CD8-positive, alpha-beta memory T cell (primary cell): ENCODE data around the gene KIF16B. TPM values are rescaled to one million over a fixed set of nuclear protein-coding genes. Genes with fewer than 3 reads are reported as not detected.

Experiments
- CTCF ChIA-PET: fragments of 350-600 bp; sonication (Branson Sonifier 250); formaldehyde crosslinking; loops from one replicate; lab custom pipeline; 2021; ENCODE audit warnings: antibody characterized with exemption; lab: Charles Lee
- POLR2A ChIA-PET: fragments of 350-600 bp; sonication (Branson Sonifier 250); formaldehyde crosslinking; loops from one replicate; lab custom pipeline; 2021; ENCODE audit warnings: antibody characterized with exemption; lab: Charles Lee
- DNase-seq, 5 donors: peaks; one replicate each; pipeline versions ENCODE4 v3.0.0 to v3.0.0-alpha.2; 2020 to 2022; ENCODE audit warnings: mixed read lengths in 1 of 5
- H3K27ac ChIP-seq: one replicate; pipeline ENCODE4 v1.7.0; 2013; ENCODE audit warnings: low read depth, mild to moderate bottlenecking, low read length, moderate library complexity
- H3K27me3 ChIP-seq: 2 replicates; pipeline ENCODE4 v1.7.0; 2013; ENCODE audit warnings: low read length, mild to moderate bottlenecking; ENCODE audit not compliant: insufficient read depth, poor library complexity, severe bottlenecking
- H3K36me3 ChIP-seq: 2 replicates; pipeline ENCODE4 v1.7.0; 2013; ENCODE audit warnings: mild to moderate bottlenecking, low read length, moderate library complexity; ENCODE audit not compliant: insufficient read depth
- H3K4me1 ChIP-seq: 2 replicates; pipeline ENCODE4 v1.7.0; 2013; ENCODE audit warnings: mild to moderate bottlenecking, low read length, moderate library complexity; ENCODE audit not compliant: insufficient read depth
- H3K4me3 ChIP-seq: 2 replicates; pipeline ENCODE4 v1.7.0; 2013; ENCODE audit warnings: mild to moderate bottlenecking, low read length
- H3K9me3 ChIP-seq: 2 replicates; pipeline ENCODE4 v1.7.0; 2013; ENCODE audit warnings: mild to moderate bottlenecking, low read length
- H3K27ac Mint-ChIP-seq, 8 donors: one replicate each; pipeline ENCODE4 v1.8.0; 2020 to 2021; ENCODE audit warnings: mixed read lengths in 8 of 8, mild to moderate bottlenecking in 6 of 8, inconsistent platforms in 3 of 8, moderate library complexity in 3 of 8
- H3K27me3 Mint-ChIP-seq, 2 donors: one replicate each; pipeline ENCODE4 v1.8.0; 2020 to 2021; ENCODE audit warnings: mixed read lengths in 2 of 2, mild to moderate bottlenecking in 1 of 2, moderate library complexity in 1 of 2
- H3K36me3 Mint-ChIP-seq, 3 donors: one replicate each; pipeline ENCODE4 v1.8.0; 2020 to 2021; ENCODE audit warnings: mixed read lengths in 3 of 3, inconsistent platforms in 1 of 3, mild to moderate bottlenecking in 1 of 3
- H3K4me1 Mint-ChIP-seq, 3 donors: one replicate each; pipeline ENCODE4 v1.8.0; 2020 to 2021; ENCODE audit warnings: mixed read lengths in 3 of 3, inconsistent platforms in 1 of 3, mild to moderate bottlenecking in 1 of 3
- H3K4me3 Mint-ChIP-seq, 7 donors: one replicate each; pipeline ENCODE4 v1.8.0; 2020 to 2021; ENCODE audit warnings: mixed read lengths in 7 of 7, mild to moderate bottlenecking in 6 of 7, moderate library complexity in 4 of 7, inconsistent platforms in 2 of 7
- H3K9me3 Mint-ChIP-seq, 5 donors: one replicate each; pipeline ENCODE4 v1.8.0; 2020 to 2022; ENCODE audit warnings: mixed read lengths in 5 of 5, mild to moderate bottlenecking in 3 of 5, moderate library complexity in 2 of 5, inconsistent platforms in 1 of 5
- polyA plus RNA-seq: library from polyadenylated mRNA; unstranded; fragments of 300-500 nt; fragmentation: Illumina TruSeq; gene quantifications from one replicate; pipeline ENCODE4 v1.2.3, GENCODE V29; 2021
- total RNA-seq, 2 experiments: library from RNA; stranded (reverse); gene quantifications; one replicate each; pipeline ENCODE4 v1.2.3, GENCODE V29; 2021

The KIF16B gene
- total and polyA plus RNA-seq, 3 experiments from 2014 or later: 3.2 to 6.0 (median 3.4) TPM

DNA sequence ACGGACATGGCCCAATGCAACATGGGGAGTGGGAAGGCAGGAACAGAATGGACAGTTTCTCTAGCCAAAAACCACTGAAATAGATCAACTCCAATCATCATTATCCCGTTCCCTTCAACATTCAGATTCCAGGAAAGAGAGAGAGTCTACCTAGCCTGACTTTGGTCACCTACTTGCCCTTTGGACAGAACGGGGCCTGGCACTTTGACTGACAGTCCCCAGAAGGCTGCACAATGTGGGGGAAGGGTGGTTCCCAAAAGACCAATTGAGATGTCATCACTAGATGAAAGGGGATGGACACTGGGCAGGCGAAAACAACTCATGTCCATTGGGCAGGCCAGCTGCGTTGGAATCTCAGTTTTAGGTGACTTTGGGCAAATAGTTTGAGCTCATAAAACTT lies 15.0 kb upstream of the KIF16B start:
- no peaks in the 10 kb centered on the region for H3K36me3 ChIP-seq
- Mint-ChIP-seq H3K9me3 (peaks cover 0 to 6% (median 0%) of the 10 kb centered on the region in 5 donors), H3K4me3 (no peak overlapping the region), H3K4me1 (no peaks in the 10 kb centered on the region), H3K27ac (no peak overlapping the region), H3K36me3 (no peaks in the 10 kb centered on the region), H3K27me3 (peaks cover 19 to 35% of the 10 kb centered on the region in 2 donors)
- H3K9me3 ChIP-seq: no peaks in the 10 kb centered on the region
- DNase-seq: no peak
- no peak overlapping the region for H3K27ac ChIP-seq
- H3K4me3 ChIP-seq: no peak overlapping the region
- no peaks in the 10 kb centered on the region for H3K4me1 ChIP-seq
- ChIA-PET CTCF (no interaction called here), POLR2A (no interaction called here)
- H3K27me3 ChIP-seq: no peaks in the 10 kb centered on the region

- no peak overlapping the region for H3K27ac ChIP-seq
- H3K9me3 Mint-ChIP-seq: peaks cover 0 to 6% (median 0%) of the 10 kb centered on the region in 5 donors
- no peak overlapping the region for H3K4me3 ChIP-seq
- H3K36me3 Mint-ChIP-seq: no peaks in the 10 kb centered on the region
- ChIA-PET CTCF (no interaction called here), POLR2A (no interaction called here)
- no peak overlapping the region for H3K4me3 Mint-ChIP-seq
- H3K36me3 ChIP-seq: no peaks in the 10 kb centered on the region
- no peaks in the 10 kb centered on the region for H3K9me3 ChIP-seq
- no peaks in the 10 kb centered on the region for H3K27me3 ChIP-seq
- no peak for DNase-seq
- H3K4me1 ChIP-seq: no peaks in the 10 kb centered on the region
- H3K27me3 Mint-ChIP-seq: peaks cover 19 to 36% of the 10 kb centered on the region in 2 donors
- no peak overlapping the region for H3K27ac Mint-ChIP-seq
- no peaks in the 10 kb centered on the region for H3K4me1 Mint-ChIP-seq
These were observed 13.8 kb upstream of the KIF16B start for GRCh38 chr20:16587066-16587465.

DNA sequence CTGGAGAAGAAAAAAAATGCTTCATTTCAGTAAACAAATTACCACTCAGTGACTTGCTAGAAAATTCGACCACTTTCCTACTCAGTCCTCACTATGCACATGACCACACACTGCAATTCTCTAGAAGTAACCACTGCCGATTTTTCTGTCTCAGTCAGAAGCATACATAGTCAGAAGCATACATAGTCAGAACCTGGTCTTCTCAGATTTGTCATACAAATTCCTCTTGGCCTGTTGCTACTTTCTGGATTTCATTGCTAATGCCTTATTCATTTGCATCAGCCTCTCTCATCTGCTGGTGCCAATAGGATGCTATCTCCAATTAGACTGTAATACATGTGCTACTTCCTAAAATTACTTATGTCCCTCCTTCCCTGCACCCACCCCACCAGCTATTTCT lies 10.2 kb upstream of the KIF16B start:
- no peaks in the 10 kb centered on the region for H3K27me3 ChIP-seq
- no peaks in the 10 kb centered on the region for H3K9me3 ChIP-seq
- no peaks in the 10 kb centered on the region for H3K36me3 ChIP-seq
- no peak overlapping the region for H3K4me3 ChIP-seq
- no peak for DNase-seq
- ChIA-PET CTCF (no interaction called here), POLR2A (no interaction called here)
- no peaks in the 10 kb centered on the region for H3K4me1 Mint-ChIP-seq
- H3K9me3 Mint-ChIP-seq: peaks cover 0 to 4% (median 0%) of the 10 kb centered on the region in 5 donors
- no peaks in the 10 kb centered on the region for H3K4me1 ChIP-seq
- no peak overlapping the region for H3K27ac Mint-ChIP-seq
- no peaks in the 10 kb centered on the region for H3K36me3 Mint-ChIP-seq
- no peak overlapping the region for H3K4me3 Mint-ChIP-seq
- H3K27ac ChIP-seq: no peak overlapping the region
- H3K27me3 Mint-ChIP-seq: peaks cover 13 to 22% of the 10 kb centered on the region in 2 donors

GRCh38 chr20:16581241-16581640 lies 8.0 kb upstream of the KIF16B start:
- DNase-seq: no peak
- Mint-ChIP-seq H3K27ac (no peak overlapping the region), H3K36me3 (no peaks in the 10 kb centered on the region), H3K4me3 (no peak overlapping the region), H3K9me3 (no peaks in the 10 kb centered on the region), H3K27me3 (peaks cover 1 to 6% of the 10 kb centered on the region in 2 donors), H3K4me1 (no peaks in the 10 kb centered on the region)
- Histone ChIP-seq H3K4me3 (no peak overlapping the region), H3K36me3 (no peaks in the 10 kb centered on the region), H3K4me1 (no peaks in the 10 kb centered on the region), H3K27ac (no peak overlapping the region), H3K9me3 (no peaks in the 10 kb centered on the region), H3K27me3 (no peaks in the 10 kb centered on the region)
- ChIA-PET POLR2A (no interaction called here), CTCF (no interaction called here)

DNA sequence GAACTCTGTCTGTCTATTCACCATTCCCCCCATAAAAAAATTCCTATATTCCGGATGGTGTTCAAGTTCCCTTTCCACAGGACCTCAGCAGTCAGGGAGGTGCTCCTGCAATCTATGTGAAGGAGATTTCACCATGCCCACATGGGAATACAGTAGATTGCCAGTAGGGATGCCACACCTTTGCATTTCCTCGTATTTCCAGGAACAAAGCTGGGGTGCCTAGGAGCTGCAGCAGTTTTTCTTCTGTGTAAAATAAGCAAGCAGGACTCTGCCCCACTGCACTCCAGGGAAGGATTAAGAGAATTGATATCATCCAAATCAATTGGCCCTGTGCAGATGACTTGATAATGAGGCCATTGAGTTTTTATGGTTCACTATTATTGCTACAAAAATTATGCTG lies 7.4 kb upstream of the KIF16B start:
- Mint-ChIP-seq H3K4me1 (peaks cover 0 to under 1% (median 0%) of the 10 kb centered on the region in 3 donors), H3K4me3 (no peak overlapping the region), H3K27me3 (peaks cover 0 to 6% of the 10 kb centered on the region in 2 donors), H3K36me3 (no peaks in the 10 kb centered on the region), H3K27ac (no peak overlapping the region), H3K9me3 (no peaks in the 10 kb centered on the region)
- ChIA-PET POLR2A (no interaction called here), CTCF (no interaction called here)
- Histone ChIP-seq H3K36me3 (no peaks in the 10 kb centered on the region), H3K4me1 (no peaks in the 10 kb centered on the region), H3K4me3 (no peak overlapping the region), H3K27me3 (no peaks in the 10 kb centered on the region), H3K9me3 (no peaks in the 10 kb centered on the region), H3K27ac (no peak overlapping the region)
- no peak for DNase-seq

GRCh38 chr20:16580147-16580546 lies 6.9 kb upstream of the KIF16B start:
- no peaks in the 10 kb centered on the region for H3K36me3 Mint-ChIP-seq
- POLR2A ChIA-PET: no interaction called here
- H3K4me1 Mint-ChIP-seq: peaks cover 4 to 5% (median 4%) of the 10 kb centered on the region in 3 donors

DNA sequence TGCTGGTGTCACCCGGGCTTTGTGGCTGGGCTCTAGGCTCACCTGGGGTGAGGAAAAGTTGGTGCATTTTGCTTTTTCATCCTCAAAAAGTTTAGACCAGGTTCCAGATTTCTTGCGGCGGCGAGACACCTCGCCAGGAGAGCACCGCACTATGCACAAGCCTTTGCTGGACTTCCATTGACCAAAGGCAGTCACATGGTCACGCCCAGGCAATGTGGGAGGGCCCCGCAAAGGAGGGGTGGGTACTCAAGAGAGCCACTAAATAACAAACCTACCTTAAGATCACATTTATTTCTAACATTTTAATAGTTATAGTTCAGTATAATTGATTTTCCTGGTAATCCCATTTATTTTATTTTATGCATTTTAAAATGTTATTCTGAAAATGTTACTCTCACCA lies 3.0 kb upstream of the KIF16B start:
- ChIA-PET CTCF (no interaction called here), POLR2A (no interaction called here)
- Histone ChIP-seq H3K4me3 (no peak overlapping the region), H3K27me3 (no peaks in the 10 kb centered on the region), H3K27ac (no peak overlapping the region), H3K9me3 (no peaks in the 10 kb centered on the region), H3K4me1 (peaks cover 20% of the 10 kb centered on the region), H3K36me3 (no peaks in the 10 kb centered on the region)
- H3K9me3 Mint-ChIP-seq: no peaks in the 10 kb centered on the region
- H3K4me3 Mint-ChIP-seq: peak overlapping the region in 2 of 7 donors; percentile 5 to 57
- DNase-seq: no peak
- H3K27me3 Mint-ChIP-seq: peaks cover 0 to 8% of the 10 kb centered on the region in 2 donors
- H3K4me1 Mint-ChIP-seq: peaks cover 30 to 39% (median 36%) of the 10 kb centered on the region in 3 donors
- H3K36me3 Mint-ChIP-seq: peaks cover 0 to 1% (median 0%) of the 10 kb centered on the region in 3 donors
- no peak overlapping the region for H3K27ac Mint-ChIP-seq

More at GRCh38 chr20:16580147-16580546, 6.9 kb upstream of the KIF16B start:
- H3K4me1 ChIP-seq: no peaks in the 10 kb centered on the region
- no peaks in the 10 kb centered on the region for H3K27me3 ChIP-seq
- Mint-ChIP-seq H3K27me3 (peaks cover 0 to 6% of the 10 kb centered on the region in 2 donors), H3K4me3 (no peak overlapping the region), H3K9me3 (no peaks in the 10 kb centered on the region), H3K27ac (no peak overlapping the region)
- H3K4me3 ChIP-seq: no peak overlapping the region
- no peaks in the 10 kb centered on the region for H3K9me3 ChIP-seq
- H3K27ac ChIP-seq: no peak overlapping the region
- H3K36me3 ChIP-seq: no peaks in the 10 kb centered on the region
- DNase-seq: no peak
- CTCF ChIA-PET: no interaction called here

- ChIA-PET POLR2A (no interaction called here), CTCF (no interaction called here)
- Histone ChIP-seq H3K27me3 (no peaks in the 10 kb centered on the region), H3K4me3 (peak overlapping the region; percentile 81), H3K9me3 (no peaks in the 10 kb centered on the region), H3K4me1 (peaks cover 20% of the 10 kb centered on the region), H3K27ac (peak overlapping the region; percentile 40), H3K36me3 (no peaks in the 10 kb centered on the region)
- peaks cover 0 to 1% (median 0%) of the 10 kb centered on the region in 3 donors for H3K36me3 Mint-ChIP-seq
- peaks cover 37 to 46% (median 39%) of the 10 kb centered on the region in 3 donors for H3K4me1 Mint-ChIP-seq
- DNase-seq: no peak
- peaks cover 0 to 8% of the 10 kb centered on the region in 2 donors for H3K27me3 Mint-ChIP-seq
- H3K27ac Mint-ChIP-seq: peak overlapping the region in 7 of 8 donors; percentile 35 to 84 (median 61)
- H3K9me3 Mint-ChIP-seq: no peaks in the 10 kb centered on the region
- H3K4me3 Mint-ChIP-seq: peak overlapping the region; percentile 81 to 93 (median 90)
These were observed 2.3 kb upstream of the KIF16B start for GRCh38 chr20:16575390-16576140.
